Activated CD4-positive, alpha-beta T cell treated with anti-CD3 and anti-CD28 coated beads, Interleukin-2, amount 50 U/mL, for 48 hours (primary cell): Measurements from ENCODE around the gene PCBP3.
"Not testable (repeated sequence)": the region's sequence is repeated elsewhere in the genome, so short reads cannot be mapped to it uniquely, and the experiment has no call there.

Experiments used
- DNase-seq, 2 experiments: peaks; one replicate each; pipeline ENCODE4 v3.0.0-alpha.2; 2020

The PCBP3 gene

DNA sequence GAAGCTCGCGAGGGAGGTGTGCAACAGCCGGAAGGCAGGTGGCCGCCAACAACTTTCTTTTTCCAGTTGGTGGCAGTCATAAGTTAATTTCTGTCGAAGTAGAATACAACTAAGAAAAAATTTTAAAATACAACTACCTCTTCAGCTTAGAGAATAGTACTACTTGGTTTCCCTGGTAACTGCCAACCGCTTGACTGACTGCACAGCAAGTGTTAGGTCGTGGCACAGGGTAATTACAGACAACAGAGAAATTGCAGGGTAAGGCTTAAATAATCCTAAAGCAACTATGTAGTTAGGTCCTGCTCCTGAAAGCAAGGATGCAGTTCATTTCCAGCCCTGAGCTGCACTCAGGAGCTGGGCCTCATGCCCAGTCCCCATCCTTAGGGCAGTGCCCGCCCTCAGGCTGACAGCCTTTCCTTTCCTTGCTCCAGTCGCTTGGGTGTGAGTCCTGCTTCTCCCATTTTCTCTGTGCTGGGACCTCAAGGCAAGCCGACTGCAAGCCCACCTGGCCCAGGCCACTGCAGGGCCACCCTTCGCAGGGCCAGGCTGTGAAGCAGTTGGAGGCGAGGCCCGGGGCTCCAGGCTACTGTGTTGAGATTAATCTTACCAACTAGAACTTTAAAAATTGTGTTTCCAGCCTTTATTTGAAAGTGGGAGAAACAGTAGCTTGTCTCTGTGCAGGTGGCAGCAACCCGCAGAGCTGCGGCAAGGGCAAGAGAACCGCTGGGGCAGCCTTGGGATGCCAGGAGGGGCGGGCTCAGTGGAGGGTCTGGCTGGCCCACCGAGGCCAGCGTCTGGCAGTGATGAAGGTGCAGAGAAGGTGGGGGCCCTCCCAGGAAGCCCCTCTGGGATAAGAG, 148.3 kb downstream of the PCBP3 start:
- DNase-seq, result no peak

DNA sequence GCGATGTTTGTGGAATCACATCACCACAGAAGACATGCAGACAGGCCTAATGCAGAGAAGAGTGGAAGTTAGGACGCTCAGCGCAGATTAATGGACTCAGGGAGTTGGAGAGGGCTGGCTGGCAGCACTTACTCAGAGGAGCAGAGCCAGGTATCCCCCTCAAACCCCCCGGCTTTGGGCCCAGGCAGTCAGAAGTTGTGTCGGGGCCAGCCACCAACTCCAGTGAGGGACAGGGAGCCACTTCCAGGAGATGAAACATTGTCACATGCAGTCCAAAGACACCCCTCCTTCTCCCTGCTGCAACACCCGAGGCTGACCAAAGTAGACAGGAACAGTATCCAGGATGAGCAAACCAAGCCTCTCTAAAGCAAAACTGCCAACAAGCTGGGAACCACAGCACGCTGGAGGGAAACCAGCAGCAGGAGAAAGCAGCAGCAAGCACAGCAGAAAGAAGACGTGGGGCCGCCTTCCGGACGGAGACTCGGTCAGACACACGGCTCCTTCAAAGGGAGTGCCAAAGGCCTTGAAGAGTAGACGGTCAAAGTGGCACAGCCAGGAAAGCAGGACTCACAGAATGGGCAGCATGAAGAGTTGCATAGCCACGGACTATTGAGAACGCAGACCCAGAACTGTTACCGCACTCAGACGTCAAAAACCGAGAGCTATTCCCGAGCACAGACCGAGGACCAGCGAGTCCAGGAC, 149.3 kb downstream of the PCBP3 start:
- DNase-seq, result no peak

DNA sequence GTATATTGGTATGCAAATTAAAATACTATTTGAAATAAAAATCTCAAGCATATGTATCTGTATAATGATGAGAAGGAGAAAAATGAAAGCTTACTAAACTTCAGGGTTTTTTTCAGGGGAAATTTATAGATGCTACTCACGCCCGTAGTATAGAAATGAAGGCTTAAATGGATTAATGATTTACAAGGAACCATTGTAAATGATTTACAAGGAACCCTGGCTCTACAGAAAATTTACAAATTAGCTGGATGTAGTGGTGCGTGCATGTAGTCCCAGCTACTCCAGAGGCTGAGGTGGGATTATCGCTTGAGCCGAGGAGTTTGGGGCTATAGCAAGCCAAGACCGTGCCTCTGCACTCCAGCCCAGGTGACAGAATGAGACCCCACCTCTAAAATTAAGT, 150.5 kb downstream of the PCBP3 start:
- DNase-seq, result no peak

DNA sequence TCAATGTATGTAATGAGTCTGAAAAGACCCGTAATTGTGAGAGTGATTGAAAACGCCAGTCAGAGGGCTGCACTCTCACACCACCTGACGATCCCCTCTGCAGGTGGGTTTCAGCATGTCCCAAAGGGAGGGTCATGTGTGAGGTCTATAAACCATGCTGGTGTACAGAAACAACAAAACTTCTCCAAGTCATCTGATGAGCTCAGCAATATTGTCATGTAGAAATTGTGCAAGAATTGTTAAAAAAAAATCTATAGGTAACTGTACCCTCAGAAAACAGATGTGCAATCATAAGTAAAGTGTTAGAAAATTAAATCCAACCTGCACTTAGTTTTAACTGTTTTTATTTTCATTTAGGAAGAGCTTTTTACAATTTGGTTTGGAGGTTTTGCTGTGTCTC, 152.5 kb downstream of the PCBP3 start:
- DNase-seq, result no peak

DNA sequence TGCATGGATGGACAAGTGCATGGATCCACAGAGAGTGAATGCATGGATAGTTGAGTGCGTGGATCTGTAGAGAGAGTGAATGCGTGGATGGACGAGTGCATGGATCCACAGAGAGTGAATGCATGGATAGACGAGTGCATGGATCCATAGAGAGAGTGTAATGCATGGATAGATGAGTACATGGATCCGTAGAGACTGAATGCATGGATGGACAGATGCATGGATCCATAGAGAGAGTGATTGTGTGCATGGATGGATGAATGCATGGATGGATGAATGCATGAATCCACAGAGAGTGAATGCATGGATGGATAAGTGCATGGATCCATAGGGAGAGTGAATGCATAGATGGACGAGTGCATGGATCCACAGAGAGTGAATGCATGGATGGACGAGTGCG, 153.8 kb downstream of the PCBP3 start:
- no peak for DNase-seq

DNA sequence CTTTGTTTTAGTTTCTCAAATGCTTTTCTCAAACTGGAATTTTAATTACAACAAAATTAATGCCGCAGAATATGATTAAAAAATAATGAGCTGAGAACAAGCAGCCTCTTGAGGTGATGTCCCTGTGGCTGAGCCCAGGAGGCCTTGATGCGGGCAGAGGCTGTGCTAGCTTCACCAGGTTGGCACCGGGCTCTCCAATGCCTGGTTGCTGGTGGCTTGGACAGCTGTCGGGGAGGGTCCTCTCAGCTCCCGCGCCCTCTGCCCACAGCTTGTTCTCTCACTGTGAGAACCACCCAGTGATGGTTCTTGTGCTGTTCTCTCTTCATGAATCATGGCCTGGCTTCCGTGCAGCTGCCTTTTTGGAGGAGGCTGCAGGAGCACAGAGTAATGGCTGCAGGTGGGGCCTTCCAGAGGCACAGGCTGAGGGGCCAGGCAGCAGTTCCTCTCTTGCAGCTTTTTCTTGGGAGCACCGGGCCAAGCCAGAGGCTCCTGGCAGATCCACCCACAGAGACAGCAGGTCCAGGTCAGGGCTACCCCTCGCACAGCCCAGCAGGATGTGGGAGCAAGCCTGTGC, 156.3 kb downstream of the PCBP3 start:
- no peak for DNase-seq

DNA sequence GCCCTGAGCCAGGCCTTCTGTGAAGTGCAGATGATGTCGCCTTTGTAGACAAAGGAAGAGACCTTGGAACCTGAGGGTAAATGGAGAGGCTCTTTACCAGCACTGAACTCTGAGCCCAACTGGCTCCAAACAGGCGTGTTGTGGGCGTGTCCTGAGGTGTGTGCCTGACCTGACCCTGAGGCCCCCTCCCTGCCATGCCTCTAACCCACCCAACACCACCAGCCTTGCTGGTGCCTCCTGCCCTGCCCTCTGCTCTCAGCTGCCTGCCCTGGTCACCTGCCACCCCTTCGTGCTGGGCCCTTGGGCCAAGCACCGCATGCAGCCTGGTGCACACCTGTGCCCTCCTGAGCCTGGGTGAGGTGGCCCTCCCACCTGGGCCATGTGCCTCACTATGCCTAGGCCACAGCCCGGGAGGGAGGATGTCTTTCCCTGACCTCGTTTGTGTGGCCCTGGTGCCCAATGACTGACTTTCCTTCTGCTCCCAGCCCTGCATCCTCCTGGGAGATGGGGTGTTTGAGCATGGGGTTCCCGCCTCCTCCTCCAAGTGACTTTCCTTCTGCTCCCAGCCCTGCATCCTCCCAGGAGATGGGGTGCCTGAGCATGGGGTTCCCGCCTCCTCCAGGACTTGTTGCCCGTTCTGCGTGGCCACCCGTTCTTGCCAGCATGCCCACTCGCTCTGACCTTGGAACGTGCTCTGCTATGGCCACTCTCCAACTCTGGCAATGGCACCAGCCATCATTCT, 157.0 kb downstream of the PCBP3 start:
- DNase-seq, result no peak

DNA sequence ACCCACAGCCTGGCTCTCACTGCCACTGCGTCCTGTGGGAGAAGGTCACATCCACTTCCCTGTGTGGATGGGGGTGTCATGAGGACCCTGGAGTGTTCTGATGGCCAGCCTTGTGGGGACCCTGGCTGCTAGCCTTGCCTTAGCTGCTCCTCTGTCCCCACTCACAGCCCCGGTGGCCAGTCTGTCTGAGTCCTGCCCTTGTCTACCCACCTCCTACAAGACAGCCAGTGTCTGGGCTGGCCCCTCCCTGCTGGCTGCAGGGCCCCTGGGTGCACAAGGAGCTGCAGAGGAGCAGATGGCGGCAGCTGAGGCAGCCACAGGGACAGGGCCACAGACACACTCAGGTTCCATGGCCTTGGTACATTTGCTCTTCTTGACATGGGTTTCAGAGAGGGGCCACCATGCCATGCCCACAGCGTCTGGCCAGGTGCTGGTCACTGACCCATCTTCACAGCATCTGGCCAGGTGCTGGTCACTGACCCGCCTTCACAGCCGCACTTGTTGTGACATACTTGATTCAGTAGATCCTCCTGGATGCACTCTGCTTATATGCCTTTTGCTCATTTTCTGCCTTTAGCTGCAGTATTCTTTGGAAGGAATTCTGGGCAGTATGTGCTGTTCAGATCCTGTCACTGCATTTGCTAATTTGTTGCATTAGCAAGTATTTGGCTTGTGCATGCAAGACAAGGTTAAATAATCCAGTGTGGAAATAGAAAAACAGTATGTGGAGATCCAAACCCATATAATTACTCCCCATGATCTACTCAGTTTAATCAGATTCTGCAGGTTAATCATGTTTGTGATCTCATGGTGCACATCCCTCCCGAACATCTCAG, 157.8 kb downstream of the PCBP3 start:
- no peak for DNase-seq

DNA sequence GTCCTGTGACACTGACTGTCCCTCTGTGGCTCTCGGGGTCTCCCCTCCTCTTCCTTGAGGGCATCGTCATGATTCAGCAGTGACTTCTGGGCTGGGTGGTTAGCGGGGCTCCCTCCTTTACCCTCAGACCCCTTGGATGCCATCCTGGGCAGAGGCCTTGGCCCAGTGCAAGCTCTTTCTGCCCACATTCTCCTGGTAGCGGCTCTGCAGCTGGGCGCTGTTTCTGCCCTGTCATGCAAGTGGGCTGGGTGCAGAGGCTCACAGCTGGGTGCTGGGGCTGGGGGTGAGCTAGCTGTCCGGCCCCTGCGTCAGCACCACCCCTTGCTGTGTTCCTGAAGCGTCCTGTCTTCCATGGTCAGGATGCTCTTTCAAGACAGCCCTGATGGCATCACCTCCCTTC, 158.5 kb downstream of the PCBP3 start:
- no peak for DNase-seq

DNA sequence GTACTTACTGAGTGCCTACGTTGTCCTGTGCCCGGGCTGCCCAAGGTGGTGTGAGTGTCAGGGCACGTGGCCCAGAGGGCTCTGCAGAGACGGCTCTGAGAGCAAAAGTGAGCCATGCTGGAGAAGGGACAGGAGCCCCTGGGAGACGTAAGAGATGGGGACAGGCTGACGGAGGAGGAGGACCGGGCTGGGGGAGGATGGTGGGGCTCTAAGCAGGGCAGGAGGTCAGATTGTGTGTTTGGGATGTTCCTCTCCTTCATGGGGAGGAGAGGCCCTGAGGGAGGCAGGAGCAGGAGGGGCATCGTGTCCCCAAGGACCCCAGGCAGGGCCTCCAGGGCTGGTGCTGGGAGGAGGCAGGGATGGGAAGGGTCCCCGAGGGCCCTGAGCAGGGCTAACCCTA, 158.9 kb downstream of the PCBP3 start:
- DNase-seq, result no peak

DNA sequence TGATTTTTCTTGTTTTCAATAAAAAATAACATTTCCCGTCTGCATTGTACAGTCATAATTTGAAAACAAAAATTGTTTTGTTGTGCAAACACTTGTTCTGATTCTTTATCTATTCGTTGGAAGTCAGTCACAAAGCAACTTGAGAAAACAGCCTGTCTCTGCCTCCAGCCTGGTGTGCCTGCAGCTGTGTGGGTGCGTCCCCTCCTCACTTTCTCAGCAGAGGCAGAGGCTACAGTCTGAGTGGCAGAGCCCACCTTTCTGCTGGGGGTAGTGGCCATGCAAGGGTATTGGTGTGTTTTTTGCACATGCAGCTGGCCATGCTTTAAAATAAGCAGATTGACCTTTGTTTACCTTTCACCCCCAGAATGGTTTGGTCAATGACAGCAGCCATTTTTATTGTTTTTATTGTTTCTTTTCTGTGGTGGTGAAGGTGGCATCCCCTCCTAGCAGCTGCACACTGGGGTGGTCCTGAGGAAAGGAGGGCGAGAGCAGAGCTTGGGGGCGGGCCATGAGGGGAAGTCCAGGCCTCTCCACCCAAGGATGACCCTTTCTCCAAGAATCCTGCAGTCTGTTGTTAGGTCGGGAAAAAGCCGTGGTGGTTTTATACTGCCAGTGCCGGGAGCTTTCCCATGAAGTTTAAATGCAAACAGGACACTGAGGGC, 159.6 kb downstream of the PCBP3 start:
- DNase-seq, result no peak

DNA sequence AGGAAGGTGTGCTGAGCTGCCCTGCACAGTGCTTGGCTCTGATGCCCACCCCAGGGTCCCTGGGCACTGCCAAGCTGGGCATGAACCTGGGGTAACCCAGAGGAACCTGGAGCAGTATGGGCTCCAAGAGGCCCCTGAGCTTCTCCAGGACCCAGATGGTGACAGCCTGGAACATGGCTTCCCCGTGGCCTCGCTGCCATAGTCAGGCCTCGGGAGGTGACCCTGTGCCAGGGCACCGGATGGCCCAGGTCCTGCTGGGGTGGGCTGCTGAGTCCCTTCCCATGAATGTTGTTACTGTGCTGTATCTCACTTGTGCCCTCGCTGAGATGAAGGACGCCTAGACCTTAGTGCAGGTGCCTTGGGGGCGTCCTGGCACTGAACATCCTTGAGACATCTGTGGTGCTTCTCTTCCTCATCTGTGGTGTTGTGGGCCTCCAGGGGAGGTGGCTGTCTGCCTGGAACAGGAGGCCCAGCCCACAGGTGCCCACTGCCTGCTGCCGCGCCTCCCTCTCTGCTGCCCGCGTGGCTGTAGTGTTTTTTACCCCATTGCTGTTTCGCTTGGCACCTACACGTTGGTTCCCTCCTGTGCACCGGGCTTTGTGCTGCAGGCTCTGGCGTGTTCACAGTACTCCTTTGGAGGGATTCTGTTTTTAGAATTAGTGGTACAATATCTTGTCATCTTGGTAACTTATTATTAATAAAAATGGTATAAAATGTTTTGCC, 160.3 kb downstream of the PCBP3 start:
- no peak for DNase-seq

DNA sequence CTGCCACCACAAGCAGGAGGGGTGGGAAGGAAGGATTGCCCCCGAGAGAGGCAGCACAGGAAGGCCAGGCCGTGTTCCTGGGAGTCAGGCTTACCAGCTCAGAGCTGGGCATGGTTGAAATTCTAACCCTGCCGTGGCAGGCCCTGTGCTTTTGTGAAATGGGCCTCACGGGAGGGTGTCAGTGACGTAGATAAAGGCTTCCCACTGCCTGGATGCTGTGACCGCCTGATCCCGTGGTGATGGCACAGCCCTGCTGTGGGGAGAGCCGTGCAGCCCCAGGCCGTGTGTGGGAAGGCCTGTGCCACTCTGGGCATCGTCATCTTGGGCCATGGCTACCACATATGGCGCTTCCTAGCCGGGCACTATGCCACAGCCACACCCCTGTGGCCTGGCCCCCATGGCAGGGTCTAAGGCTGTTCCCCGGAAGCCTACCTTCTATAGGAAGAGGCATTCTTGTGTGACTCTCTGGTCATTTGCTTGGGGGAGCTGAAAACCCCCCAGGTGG, 161.3 kb downstream of the PCBP3 start:
- DNase-seq, result no peak

DNA sequence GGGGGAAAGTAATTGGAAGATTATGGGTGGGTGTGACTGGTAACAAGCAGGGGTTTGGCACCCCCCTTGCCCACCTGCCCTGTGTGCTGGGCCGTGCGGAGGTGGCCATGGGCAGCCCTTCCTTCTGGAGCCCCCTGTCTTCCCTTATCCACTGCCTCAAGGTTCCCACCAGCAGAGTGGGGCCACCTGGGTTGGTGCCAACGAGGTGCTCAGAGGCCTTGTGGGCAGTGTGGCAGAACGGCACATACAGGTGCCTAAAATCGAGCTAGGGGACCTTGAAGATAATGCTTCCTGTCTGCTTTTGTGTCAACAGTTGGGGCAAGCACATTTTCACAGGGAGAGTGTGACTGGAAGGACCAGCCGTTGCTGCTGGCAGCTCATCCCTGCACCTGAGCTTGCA, 161.8 kb downstream of the PCBP3 start:
- no peak for DNase-seq

DNA sequence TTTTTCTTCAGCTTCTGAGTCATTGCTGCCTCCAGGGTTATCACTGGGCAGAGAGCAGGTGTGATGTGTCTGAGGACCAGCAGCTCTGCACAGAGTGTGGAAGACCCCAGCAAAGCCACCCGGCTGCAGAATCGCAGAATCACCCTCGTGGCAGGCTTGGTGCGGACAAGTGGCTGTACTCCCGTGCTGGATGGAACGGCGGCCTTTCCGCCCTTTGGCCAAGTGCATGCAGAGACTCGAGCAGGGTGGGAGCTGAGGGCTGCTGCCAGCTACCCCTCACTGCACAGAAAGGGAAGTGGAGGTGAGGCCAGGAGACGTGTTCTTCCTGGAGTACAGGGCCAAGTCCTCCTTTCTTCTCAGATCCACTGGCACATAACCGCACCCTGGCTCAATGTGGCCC, 162.5 kb downstream of the PCBP3 start:
- no peak for DNase-seq

DNA sequence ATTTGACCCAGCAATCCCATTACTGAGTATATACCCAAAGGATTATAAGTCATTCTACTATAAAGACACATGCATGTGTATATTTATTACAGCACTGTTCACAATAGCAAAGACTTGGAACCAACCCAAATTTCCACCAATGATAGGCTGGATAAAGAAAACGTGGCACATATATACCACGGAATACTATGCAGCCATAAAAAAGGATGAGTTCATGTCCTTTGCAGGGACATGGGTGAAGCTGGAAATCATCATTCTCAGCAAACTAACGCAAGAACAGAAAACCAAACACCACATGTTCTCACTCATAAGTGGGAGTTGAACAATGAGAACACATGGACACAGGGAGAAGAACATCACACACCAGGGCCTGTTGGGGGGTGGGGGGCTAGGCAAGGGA, 165.1 kb downstream of the PCBP3 start:
- DNase-seq, result not testable (repeated sequence)

DNA sequence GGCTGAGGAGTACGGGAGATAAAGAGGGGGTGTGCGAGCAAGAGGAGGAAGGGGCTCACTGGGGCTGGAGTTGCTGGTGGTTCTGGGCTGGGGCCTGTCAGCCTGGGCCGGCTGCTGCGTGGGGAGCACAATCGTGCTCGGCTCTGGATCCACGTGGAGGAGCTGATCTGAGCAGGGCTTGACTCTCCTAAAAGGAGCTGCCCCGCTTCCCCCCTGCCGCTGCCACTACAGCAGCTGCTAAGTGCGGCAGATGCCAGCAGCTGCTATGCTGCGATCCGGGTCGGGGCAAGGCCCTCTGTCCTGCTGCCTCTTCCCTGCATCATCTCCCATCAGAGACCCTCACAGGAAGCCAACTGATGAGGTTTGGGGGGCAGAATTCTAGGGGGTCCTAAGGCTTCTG, 165.9 kb downstream of the PCBP3 start:
- DNase-seq, result no peak

DNA sequence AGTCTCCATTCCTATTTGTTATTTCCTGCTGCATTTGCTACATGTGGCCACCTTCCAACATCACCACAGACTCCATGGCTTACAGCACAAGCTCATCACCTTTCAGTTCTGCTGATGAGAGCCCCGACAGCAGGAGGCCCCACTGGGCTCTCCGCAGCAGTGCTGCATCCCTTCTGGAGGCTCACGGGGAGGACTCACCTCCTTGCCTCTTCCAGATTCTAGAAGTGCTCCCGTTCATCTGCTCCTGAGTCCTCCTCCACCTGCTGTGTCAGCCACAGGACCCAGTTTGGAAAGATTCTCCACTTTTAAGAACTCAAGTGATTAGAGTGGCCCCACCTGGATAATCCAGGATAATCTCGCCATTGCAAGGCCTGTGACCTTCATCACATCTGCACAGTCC, 167.6 kb downstream of the PCBP3 start:
- DNase-seq, result no peak

DNA sequence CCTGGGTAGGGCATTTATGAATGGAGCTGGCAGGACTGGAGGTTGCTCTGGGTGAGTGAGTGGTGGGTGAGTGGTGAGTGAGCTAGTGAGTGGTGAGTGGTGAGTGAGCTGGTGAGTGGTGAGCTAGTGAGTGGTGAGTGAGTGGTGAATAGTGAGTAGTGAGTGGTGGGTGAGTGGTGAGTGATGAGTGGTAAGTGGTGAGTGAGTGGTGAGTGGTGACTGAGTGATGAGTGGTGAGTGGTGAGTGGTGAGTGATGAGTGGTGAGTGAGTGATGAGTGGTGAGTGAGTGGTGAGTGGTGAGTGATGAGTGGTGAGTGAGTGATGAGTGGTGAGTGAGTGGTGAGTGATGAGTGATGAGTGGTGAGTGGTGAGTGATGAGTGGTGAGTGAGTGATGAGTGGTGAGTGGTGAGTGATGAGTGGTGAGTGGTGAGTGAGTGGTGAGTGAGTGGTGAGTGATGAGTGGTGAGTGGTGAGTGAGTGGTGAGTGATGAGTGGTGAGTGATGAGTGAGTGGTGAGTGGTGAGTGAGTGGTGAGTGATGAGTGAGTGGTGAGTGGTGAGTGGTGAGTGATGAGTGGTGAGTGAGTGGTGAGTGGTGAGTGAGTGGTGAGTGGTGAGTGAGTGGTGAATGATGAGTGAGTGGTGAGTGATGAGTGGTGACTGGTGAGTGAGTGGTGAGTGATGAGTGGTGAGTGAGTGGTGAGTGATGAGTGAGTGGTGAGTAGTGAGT, 170.8 kb downstream of the PCBP3 start:
- peak in 1 of 2 experiments; percentile 26 for DNase-seq

DNA sequence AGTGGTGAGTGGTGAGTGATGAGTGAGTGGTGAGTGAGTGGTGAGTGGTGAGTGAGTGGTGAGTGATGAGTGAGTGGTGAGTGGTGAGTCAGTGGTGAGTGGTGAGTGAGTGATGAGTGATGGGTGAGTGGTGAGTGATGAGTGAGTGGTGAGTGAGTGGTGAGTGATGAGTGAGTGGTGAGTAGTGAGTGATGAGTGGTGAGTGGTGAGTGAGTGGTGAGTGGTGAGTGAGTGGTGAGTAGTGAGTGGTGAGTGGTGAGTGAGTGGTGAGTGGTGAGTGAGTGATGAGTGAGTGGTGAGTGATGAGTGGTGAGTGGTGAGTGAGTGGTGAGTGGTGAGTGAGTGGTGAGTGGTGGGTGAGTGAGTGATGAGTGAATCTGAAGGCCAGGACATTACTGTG, 172.3 kb downstream of the PCBP3 start:
- DNase-seq, result peak in 1 of 2 experiments; percentile 15
